ENCODE results near the gene FGF19.

- TF ChIP-seq POLR2A (IDR thresholded peaks at IDR 0.05): no peak
- TF ChIP-seq, protein P1, sequence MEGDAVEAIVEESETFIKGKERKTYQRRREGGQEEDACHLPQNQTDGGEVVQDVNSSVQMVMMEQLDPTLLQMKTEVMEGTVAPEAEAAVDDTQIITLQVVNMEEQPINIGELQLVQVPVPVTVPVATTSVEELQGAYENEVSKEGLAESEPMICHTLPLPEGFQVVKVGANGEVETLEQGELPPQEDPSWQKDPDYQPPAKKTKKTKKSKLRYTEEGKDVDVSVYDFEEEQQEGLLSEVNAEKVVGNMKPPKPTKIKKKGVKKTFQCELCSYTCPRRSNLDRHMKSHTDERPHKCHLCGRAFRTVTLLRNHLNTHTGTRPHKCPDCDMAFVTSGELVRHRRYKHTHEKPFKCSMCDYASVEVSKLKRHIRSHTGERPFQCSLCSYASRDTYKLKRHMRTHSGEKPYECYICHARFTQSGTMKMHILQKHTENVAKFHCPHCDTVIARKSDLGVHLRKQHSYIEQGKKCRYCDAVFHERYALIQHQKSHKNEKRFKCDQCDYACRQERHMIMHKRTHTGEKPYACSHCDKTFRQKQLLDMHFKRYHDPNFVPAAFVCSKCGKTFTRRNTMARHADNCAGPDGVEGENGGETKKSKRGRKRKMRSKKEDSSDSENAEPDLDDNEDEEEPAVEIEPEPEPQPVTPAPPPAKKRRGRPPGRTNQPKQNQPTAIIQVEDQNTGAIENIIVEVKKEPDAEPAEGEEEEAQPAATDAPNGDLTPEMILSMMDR (IDR thresholded peaks at IDR 0.05): no peak
Observed at GRCh38 chr11:69750108-69750850, 46.5 kb upstream of the FGF19 start.
